GM15510 (cell line): ENCODE results near the gene GM2A.
A peak's percentile ranks its signal among the peaks of the same experiment; 100 is the strongest.

Experiments used
- POLR2A ChIP-seq: IDR thresholded peaks from 3 replicates; pipeline ENCODE4 v1.6.1; 2011; ENCODE audit warnings: borderline replicate concordance; ENCODE audit not compliant: insufficient read length; ENCODE audit errors: extremely low read depth

The GM2A gene

GRCh38 chr5:151239237-151239861, 13.6 kb upstream of the GM2A start:
- TF ChIP-seq POLR2A: no peak

GRCh38 chr5:151240924-151241635, 11.9 kb upstream of the GM2A start:
- no peak for TF ChIP-seq POLR2A

- no peak for TF ChIP-seq POLR2A
Measured at GRCh38 chr5:151243127-151243526, 9.9 kb upstream of the GM2A start.

GRCh38 chr5:151243564-151243963, 9.4 kb upstream of the GM2A start:
- no peak for TF ChIP-seq POLR2A

- TF ChIP-seq POLR2A: no peak
Measured at GRCh38 chr5:151244206-151244605, 8.8 kb upstream of the GM2A start.

- TF ChIP-seq POLR2A: no peak
Measured at GRCh38 chr5:151245680-151246219, 7.2 kb upstream of the GM2A start.

GRCh38 chr5:151248651-151249050, 4.3 kb upstream of the GM2A start:
- TF ChIP-seq POLR2A: no peak

GRCh38 chr5:151249281-151249680, 3.7 kb upstream of the GM2A start:
- no peak for TF ChIP-seq POLR2A

GRCh38 chr5:151250346-151251000, 2.5 kb upstream of the GM2A start:
- TF ChIP-seq POLR2A: no peak

GRCh38 chr5:151251001-151251551, 1.9 kb upstream of the GM2A start:
- no peak for TF ChIP-seq POLR2A

GRCh38 chr5:151251621-151252020, 1.4 kb upstream of the GM2A start:
- TF ChIP-seq POLR2A: no peak

GRCh38 chr5:151253605-151253950, 593 bp downstream of the GM2A start:
- no peak for TF ChIP-seq POLR2A

- no peak for TF ChIP-seq POLR2A
Measured at GRCh38 chr5:151254556-151254955, 1.6 kb downstream of the GM2A start.

GRCh38 chr5:151255621-151256286, 2.8 kb downstream of the GM2A start:
- peak; percentile 14 for TF ChIP-seq POLR2A

GRCh38 chr5:151257731-151258181, 4.8 kb downstream of the GM2A start:
- TF ChIP-seq POLR2A: no peak
